Heart right ventricle (tissue), 16 donors: ENCODE results near the gene OXLD1. TPM values are rescaled to one million over a fixed set of nuclear protein-coding genes. Genes with fewer than 3 reads are reported as not detected.

Source experiments
- ATAC-seq, 8 donors: fragments of 200-7000 bp; cut with Tn5 transposase; one replicate each; pipeline ENCODE4 v1.9.1; 2020; ENCODE audit warnings: mild to moderate bottlenecking in 8 of 8, moderate library complexity in 8 of 8, moderate number of reproducible peaks in 1 of 8
- DNase-seq, 2 donors: peaks; one replicate each; pipeline ENCODE4 v3.0.0-alpha.2; 2020
- H3K27ac ChIP-seq, 10 donors: fragments of 200-600 bp; sonication (generic) in 2 of 10; one replicate each; pipeline versions ENCODE4 v1.5.0 to v1.8.0; 2020 to 2022; ENCODE audit warnings: mild to moderate bottlenecking in 3 of 10
- H3K27me3 ChIP-seq, 7 donors: fragments of 200-600 bp; one replicate each; pipeline ENCODE4 v1.8.0; 2021 to 2022; ENCODE audit warnings: mild to moderate bottlenecking in 2 of 7
- H3K36me3 ChIP-seq, 9 donors: fragments of 200-600 bp; sonication (generic) in 1 of 9; one replicate each; pipeline versions ENCODE4 v1.5.0 to v1.8.0; 2020 to 2022; ENCODE audit warnings: mild to moderate bottlenecking in 2 of 9
- H3K4me1 ChIP-seq, 9 donors: fragments of 200-600 bp; sonication (generic) in 1 of 9; one replicate each; pipeline versions ENCODE4 v1.5.0 to v1.8.0; 2020 to 2022; ENCODE audit warnings: mild to moderate bottlenecking in 4 of 9
- H3K4me3 ChIP-seq, 10 donors: fragments of 200-600 bp; sonication (generic) in 2 of 10; one replicate each; pipeline versions ENCODE4 v1.5.0 to v1.8.0; 2020 to 2022; ENCODE audit warnings: mild to moderate bottlenecking in 7 of 10, moderate library complexity in 2 of 10
- H3K9me3 ChIP-seq, 11 donors: fragments of 200-600 bp in 10 of 11; sonication (generic) in 2 of 11; one replicate each; pipeline versions ENCODE4 v1.5.0 to v1.8.0; 2013 to 2022; ENCODE audit warnings: mild to moderate bottlenecking in 2 of 11, control low read depth in 1 of 11, moderate library complexity in 1 of 11
- WGBS, 2 donors: extraction: QIAGEN DNeasy Blood & Tissue Kit; methylation state at CpG; one replicate each; pipeline ENCODE4 v1.1.7; 2013; ENCODE audit warnings: inconsistent platforms in 1 of 2; 5-methylcytosine and 5-hydroxymethylcytosine counted together
- intact Hi-C, 10 donors: fragments of 100-400 bp; cut with DNase I; formaldehyde crosslinking; loops; one replicate each; pipeline versions ENCODE4 v1.11.1 to v1.14.2; 2022
- polyA plus RNA-seq, 2 donors: library from polyadenylated mRNA; stranded (reverse); fragments of 200-250 nt; gene quantifications; one replicate each; pipeline ENCODE4 v1.2.3, GENCODE V29; 2013
- total RNA-seq, 10 donors: library from RNA; stranded (reverse); fragmentation: NEBNext Ultra II Directional in 3 of 10; extraction: Animal tissue kit (Norgen Biotek cat#: 25700) in 3 of 10; gene quantifications; one replicate each; pipeline versions ENCODE4 v1.2.1 to v1.2.4, GENCODE V29; 2021 to 2023
- TF ChIP-seq, protein P1 (sequence below), 9 donors: fragments of 200-600 bp; sonication (generic) in 2 of 9; IDR thresholded peaks; one replicate each; pipeline versions ENCODE4 v1.5.0 to v1.8.0; 2021 to 2022; ENCODE audit warnings: antibody characterized with exemption in 9 of 9, mild to moderate bottlenecking in 5 of 9, moderate library complexity in 1 of 9
- donor health status: Arrhythmogenic right ventricular cardiomyopathy.
- donor health status: ischemic (EF 13 %, LVEDD 7.1; RV severe dilation, severe dysfunction).
- donor health status: healthy with polysubstance abuse.
- donor health status: DM: no; HTN: yes; CAD: no.
- donor health status: DM: no; HTN: no; CAD: no.
- donor health status: ischemic (EF 25% LVEDD 6.9; RV normal size, moderate dysfunction).
- donor health status: ischemic (EF 25% LVEDD 5.7; RV mildly dilated, moderate dysfunction).
- donor health status: healthy.
- donor health status: DM: yes; HTN: yes; CAD: no.
- donor health status: Ischemic cardiomyopathy.
- donor health status: ischemic (EF 35%, LVEDD 5.7; RV mildly dilated, moderate dysfunction).
- donor health status: nonischemic (EF 11% LVEDD 7.7; RV severe dilation, severe dysfunction).
- donor health status: DM: yes; HTN: yes; CAD: no.
- donor health status: PGD.
- donor health status: ischemic (EF 29% LVEDD 5.4; RV normal size, mild dysfunction).
- donor health status: nonischemic (EF 23%, LVEDD 6.1; RV moderate dilation, normal function).

The OXLD1 gene
- total and polyA plus RNA-seq, 12 donors, result 12.6 to 51.8 (median 18.3) TPM

DNA sequence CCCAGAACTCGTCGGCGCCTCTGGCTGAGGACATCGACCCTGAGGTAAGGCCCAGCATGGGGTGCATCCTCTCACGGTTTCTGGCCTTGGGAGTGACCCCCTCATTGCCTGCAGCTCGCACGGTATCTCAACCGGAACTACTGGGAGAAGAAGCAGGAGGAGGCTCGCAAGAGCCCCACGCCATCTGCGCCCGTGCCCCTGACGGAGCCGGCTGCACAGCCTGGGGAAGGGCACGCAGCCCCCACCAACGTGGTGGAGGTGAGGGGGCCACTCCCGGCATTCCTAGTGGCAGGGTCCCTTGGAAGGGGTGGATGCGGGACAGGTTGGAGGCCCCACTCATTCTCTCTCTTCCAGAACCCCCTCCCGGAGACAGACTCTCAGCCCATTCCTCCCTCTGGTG is 28.4 kb upstream of the OXLD1 start:
- ATAC-seq (no peak), DNase-seq (no peak)
- H3K4me3 ChIP-seq, result no peak overlapping the region
- no peaks in the 10 kb centered on the region for H3K27me3 ChIP-seq
- H3K27ac ChIP-seq, result no peak overlapping the region
- H3K36me3 ChIP-seq, result peaks cover 5 to 100% (median 73%) of the 10 kb centered on the region in 9 donors
- peaks cover 0 to 20% (median 7%) of the 10 kb centered on the region in 9 donors for H3K4me1 ChIP-seq
- TF ChIP-seq, protein P1, sequence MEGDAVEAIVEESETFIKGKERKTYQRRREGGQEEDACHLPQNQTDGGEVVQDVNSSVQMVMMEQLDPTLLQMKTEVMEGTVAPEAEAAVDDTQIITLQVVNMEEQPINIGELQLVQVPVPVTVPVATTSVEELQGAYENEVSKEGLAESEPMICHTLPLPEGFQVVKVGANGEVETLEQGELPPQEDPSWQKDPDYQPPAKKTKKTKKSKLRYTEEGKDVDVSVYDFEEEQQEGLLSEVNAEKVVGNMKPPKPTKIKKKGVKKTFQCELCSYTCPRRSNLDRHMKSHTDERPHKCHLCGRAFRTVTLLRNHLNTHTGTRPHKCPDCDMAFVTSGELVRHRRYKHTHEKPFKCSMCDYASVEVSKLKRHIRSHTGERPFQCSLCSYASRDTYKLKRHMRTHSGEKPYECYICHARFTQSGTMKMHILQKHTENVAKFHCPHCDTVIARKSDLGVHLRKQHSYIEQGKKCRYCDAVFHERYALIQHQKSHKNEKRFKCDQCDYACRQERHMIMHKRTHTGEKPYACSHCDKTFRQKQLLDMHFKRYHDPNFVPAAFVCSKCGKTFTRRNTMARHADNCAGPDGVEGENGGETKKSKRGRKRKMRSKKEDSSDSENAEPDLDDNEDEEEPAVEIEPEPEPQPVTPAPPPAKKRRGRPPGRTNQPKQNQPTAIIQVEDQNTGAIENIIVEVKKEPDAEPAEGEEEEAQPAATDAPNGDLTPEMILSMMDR (IDR thresholded peaks at IDR 0.05), result no peak
- no peaks in the 10 kb centered on the region for H3K9me3 ChIP-seq
- WGBS, 2 donors, result 95 to 96% methylated on average over 19 of the region's 19 CpGs
- intact Hi-C loops, result no loop called here

DNA sequence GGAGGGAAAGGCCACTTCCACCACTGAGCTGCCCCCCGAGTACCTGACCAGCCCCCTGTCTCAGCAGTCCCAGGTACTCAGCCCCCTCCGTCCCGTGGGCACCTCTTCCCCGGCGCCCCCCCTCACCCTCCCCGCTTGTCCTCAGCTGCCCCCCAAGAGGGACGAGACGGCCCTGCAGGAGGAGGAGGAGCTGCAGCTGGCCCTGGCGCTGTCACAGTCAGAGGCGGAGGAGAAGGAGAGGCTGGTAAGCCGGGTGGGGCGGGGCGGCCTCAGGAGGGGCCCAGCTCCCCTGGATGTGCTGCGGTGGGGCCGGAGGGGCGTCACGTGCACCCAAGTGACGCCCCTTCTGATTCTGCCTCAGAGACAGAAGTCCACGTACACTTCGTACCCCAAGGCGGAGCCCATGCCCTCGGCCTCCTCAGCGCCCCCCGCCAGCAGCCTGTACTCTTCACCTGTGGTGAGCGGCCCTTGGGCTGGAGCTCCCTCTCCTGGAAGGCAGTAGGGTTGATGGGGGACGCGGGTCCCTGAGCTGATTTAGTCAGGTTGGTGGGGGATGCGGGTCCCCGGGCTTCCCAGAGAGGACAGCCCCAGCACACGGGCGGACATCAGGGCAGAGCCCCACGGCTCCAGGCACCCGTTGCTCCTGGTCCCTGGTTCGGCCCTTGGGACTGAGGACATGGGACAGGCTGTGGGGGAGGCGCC is 27.3 kb upstream of the OXLD1 start:
- Histone ChIP-seq H3K4me1 (peaks cover 0 to 20% (median 7%) of the 10 kb centered on the region in 9 donors), H3K9me3 (no peaks in the 10 kb centered on the region), H3K27ac (no peak overlapping the region), H3K4me3 (no peak overlapping the region), H3K36me3 (peaks cover 5 to 100% (median 75%) of the 10 kb centered on the region in 9 donors), H3K27me3 (no peaks in the 10 kb centered on the region)
- intact Hi-C loops, result no loop called here
- TF ChIP-seq, protein P1 (IDR thresholded peaks at IDR 0.05), result no peak
- ATAC-seq (no peak), DNase-seq (no peak)
- 88 to 89% methylated on average over 33 to 35 of the region's 35 CpGs for WGBS, 2 donors

DNA sequence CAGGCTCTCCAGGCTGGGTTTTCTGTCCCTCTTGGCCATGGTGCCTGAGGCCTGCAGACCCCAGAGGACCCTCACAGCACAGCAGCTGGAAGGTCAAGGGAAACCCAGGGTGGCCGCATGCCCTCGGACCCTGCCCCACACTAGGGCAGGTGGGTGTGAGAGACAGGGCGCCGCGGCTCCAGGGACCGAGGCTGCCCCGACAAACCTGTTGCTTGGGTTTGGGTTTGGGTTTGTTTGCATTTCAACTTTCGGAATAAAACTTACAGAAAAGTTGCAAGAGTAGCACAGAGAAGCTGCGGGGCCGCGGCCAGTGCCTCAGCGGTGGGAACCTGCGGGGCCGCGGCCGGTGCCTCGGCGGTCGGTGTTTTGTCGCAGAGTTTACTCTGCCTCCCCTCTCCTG is 25.2 kb upstream of the OXLD1 start:
- peaks cover 0 to 5% (median under 1%) of the 10 kb centered on the region in 9 donors for H3K4me1 ChIP-seq
- H3K4me3 ChIP-seq, result no peak overlapping the region
- H3K36me3 ChIP-seq, result peaks cover 5 to 100% (median 86%) of the 10 kb centered on the region in 9 donors
- DNase-seq (no peak), ATAC-seq (no peak)
- H3K9me3 ChIP-seq, result no peaks in the 10 kb centered on the region
- H3K27ac ChIP-seq, result no peak overlapping the region
- WGBS, 2 donors, result 93 to 97% methylated on average over 20 of the region's 20 CpGs
- TF ChIP-seq, protein P1 (IDR thresholded peaks at IDR 0.05), result no peak
- no peaks in the 10 kb centered on the region for H3K27me3 ChIP-seq
- intact Hi-C loops, result no loop called here

DNA sequence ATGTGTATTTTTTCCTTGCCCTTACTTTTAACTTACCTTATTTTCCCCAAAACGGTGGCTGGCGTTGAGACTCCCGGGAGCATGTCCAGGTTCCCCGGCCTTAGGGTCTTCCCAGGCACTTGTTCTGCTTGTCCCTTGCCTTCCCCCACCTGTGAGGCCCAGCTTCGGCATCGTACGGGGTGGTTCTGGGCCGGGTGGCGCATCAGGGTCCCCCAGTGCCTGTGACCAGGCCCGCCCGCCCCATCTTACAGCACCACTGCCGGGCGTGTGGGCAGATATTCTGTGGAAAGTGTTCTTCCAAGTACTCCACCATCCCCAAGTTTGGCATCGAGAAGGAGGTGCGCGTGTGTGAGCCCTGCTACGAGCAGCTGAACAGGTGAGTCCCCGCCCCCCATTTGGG is 24.8 kb upstream of the OXLD1 start:
- Histone ChIP-seq H3K9me3 (no peaks in the 10 kb centered on the region), H3K27me3 (no peaks in the 10 kb centered on the region), H3K4me1 (peaks cover 0 to 4% (median 0%) of the 10 kb centered on the region in 9 donors), H3K36me3 (peaks cover 5 to 100% (median 90%) of the 10 kb centered on the region in 9 donors), H3K4me3 (no peak overlapping the region), H3K27ac (no peak overlapping the region)
- whole genome bisulfite sequencing, 2 donors, result 92 to 94% methylated on average over 18 of the region's 18 CpGs
- no peak for ATAC-seq
- intact Hi-C loops, result no loop called here
- TF ChIP-seq, protein P1 (IDR thresholded peaks at IDR 0.05), result no peak
- no peak for DNase-seq
